ENCODE data around the gene B9D2. TPM values are rescaled to one million over a fixed set of nuclear protein-coding genes. Genes with fewer than 3 reads are reported as not detected.

Gene B9D2
- polyA plus RNA-seq, 1 of the 3 experiments (the other 2 are of a cell fraction), result 13.3 TPM

- no peaks in the 10 kb centered on the region for H3K9me3 ChIP-seq
- TF ChIP-seq FOSL2 (IDR thresholded peaks at IDR 0.05; ENCODE audit: borderline replicate concordance, low read depth) (no peak), JUND (IDR thresholded peaks at IDR 0.05) (no peak)
- peak overlapping the region in 1 of 2 experiments; percentile 100; a peak in 1 of 4 replicates for H3K27ac ChIP-seq (ENCODE audit: low read depth in 2 of 2, low read length in 1 of 2)
- 89% methylated on average over 14 of the region's 22 CpGs for WGBS (ENCODE audit: low lambda C conversion rate)
- ChIA-PET POLR2A (no interaction called here), CTCF (interaction anchor here (0.7 to 1.4 kb wide), 3 partner anchors 20 to 700 kb away, joined by 3 to 5 read pairs (median 5); no protein-coding TSS in a partner anchor)
- peaks cover 74% of the 10 kb centered on the region for H3F3A ChIP-seq (replicated peaks; ENCODE audit: insufficient read depth)
- no peak overlapping the region for H2AFZ ChIP-seq (ENCODE audit: low read depth)
- H3K4me3 ChIP-seq (ENCODE audit: low read depth in 2 of 2, low read length in 1 of 2), result no peak overlapping the region
- H4K20me1 ChIP-seq (ENCODE audit: insufficient read depth), result peaks cover 8% of the 10 kb centered on the region
- H3K4me1 ChIP-seq (ENCODE audit: control insufficient read depth in 1 of 2, insufficient read depth in 2 of 2, low read depth in 1 of 2, low read length in 1 of 2), result peaks cover 32 to 39% of the 10 kb centered on the region in 2 experiments
- no peaks in the 10 kb centered on the region for H3K27me3 ChIP-seq (ENCODE audit: insufficient read depth)
- H3K4me2 ChIP-seq, result peak overlapping the region; percentile 82; the same call in 1 of the 2 replicates
- H3K9me2 ChIP-seq, result no peaks in the 10 kb centered on the region
- H3K36me3 ChIP-seq (replicated peaks in 1 of 2; ENCODE audit: control insufficient read depth in 1 of 2, insufficient read depth in 2 of 2, low read length in 1 of 2), result peaks cover 6 to 24% of the 10 kb centered on the region in 2 experiments
- peaks cover 56% of the 10 kb centered on the region for H3K79me2 ChIP-seq (ENCODE audit: insufficient read depth)
- no peak for DNase-seq
- H3K9ac ChIP-seq, result no peak overlapping the region
Observed at GRCh38 chr19:41328157-41328841, 35.6 kb downstream of the B9D2 start.

- 78% methylated on average over 22 of the region's 33 CpGs for WGBS (ENCODE audit: low lambda C conversion rate)
- H3K27me3 ChIP-seq (ENCODE audit: insufficient read depth), result no peaks in the 10 kb centered on the region
- no peak overlapping the region for H3K4me3 ChIP-seq (ENCODE audit: low read depth in 2 of 2, low read length in 1 of 2)
- H3K27ac ChIP-seq (ENCODE audit: low read depth in 2 of 2, low read length in 1 of 2), result peak overlapping the region in 1 of 2 experiments; percentile 100; a peak in 2 of 4 replicates
- TF ChIP-seq POLR2AphosphoS5 (IDR thresholded peaks at IDR 0.05; ENCODE audit: low read depth, low read length) (no peak), RAD21 (IDR thresholded peaks at IDR 0.05; ENCODE audit: low read length) (no peak), EZH2phosphoT487 (IDR thresholded peaks at IDR 0.05; ENCODE audit: borderline replicate concordance, low read depth) (no peak), RFX5 (IDR thresholded peaks at IDR 0.05; ENCODE audit: low read length) (no peak), MEF2A (IDR thresholded peaks at IDR 0.05; ENCODE audit: borderline replicate concordance, low read depth) (no peak), FOSL2 (IDR thresholded peaks at IDR 0.05; ENCODE audit: borderline replicate concordance, low read depth) (no peak), MXI1 (IDR thresholded peaks at IDR 0.05; ENCODE audit: low read depth, low read length) (no peak)
- TF ChIP-seq, protein P1, sequence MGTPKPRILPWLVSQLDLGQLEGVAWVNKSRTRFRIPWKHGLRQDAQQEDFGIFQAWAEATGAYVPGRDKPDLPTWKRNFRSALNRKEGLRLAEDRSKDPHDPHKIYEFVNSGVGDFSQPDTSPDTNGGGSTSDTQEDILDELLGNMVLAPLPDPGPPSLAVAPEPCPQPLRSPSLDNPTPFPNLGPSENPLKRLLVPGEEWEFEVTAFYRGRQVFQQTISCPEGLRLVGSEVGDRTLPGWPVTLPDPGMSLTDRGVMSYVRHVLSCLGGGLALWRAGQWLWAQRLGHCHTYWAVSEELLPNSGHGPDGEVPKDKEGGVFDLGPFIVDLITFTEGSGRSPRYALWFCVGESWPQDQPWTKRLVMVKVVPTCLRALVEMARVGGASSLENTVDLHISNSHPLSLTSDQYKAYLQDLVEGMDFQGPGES (IDR thresholded peaks at IDR 0.05; ENCODE audit: low read depth, low read length), result no peak
- TF ChIP-seq, protein P2, sequence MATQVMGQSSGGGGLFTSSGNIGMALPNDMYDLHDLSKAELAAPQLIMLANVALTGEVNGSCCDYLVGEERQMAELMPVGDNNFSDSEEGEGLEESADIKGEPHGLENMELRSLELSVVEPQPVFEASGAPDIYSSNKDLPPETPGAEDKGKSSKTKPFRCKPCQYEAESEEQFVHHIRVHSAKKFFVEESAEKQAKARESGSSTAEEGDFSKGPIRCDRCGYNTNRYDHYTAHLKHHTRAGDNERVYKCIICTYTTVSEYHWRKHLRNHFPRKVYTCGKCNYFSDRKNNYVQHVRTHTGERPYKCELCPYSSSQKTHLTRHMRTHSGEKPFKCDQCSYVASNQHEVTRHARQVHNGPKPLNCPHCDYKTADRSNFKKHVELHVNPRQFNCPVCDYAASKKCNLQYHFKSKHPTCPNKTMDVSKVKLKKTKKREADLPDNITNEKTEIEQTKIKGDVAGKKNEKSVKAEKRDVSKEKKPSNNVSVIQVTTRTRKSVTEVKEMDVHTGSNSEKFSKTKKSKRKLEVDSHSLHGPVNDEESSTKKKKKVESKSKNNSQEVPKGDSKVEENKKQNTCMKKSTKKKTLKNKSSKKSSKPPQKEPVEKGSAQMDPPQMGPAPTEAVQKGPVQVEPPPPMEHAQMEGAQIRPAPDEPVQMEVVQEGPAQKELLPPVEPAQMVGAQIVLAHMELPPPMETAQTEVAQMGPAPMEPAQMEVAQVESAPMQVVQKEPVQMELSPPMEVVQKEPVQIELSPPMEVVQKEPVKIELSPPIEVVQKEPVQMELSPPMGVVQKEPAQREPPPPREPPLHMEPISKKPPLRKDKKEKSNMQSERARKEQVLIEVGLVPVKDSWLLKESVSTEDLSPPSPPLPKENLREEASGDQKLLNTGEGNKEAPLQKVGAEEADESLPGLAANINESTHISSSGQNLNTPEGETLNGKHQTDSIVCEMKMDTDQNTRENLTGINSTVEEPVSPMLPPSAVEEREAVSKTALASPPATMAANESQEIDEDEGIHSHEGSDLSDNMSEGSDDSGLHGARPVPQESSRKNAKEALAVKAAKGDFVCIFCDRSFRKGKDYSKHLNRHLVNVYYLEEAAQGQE (IDR thresholded peaks at IDR 0.05; ENCODE audit: low read depth, low read length), result no peak
- peaks cover 5% of the 10 kb centered on the region; the same call in 1 of the 2 replicates for H4K20me1 ChIP-seq (ENCODE audit: insufficient read depth)
- H2AFZ ChIP-seq (ENCODE audit: low read depth), result no peak overlapping the region
- peaks cover 39 to 46% of the 10 kb centered on the region in 2 experiments for H3K4me1 ChIP-seq (ENCODE audit: control insufficient read depth in 1 of 2, insufficient read depth in 2 of 2, low read depth in 1 of 2, low read length in 1 of 2)
- ChIA-PET CTCF (interaction anchor here (0.8 kb wide), 1 partner anchor 20 kb away, joined by 3 read pairs; no protein-coding TSS in a partner anchor), POLR2A (no interaction called here)
- peaks cover 6 to 26% of the 10 kb centered on the region in 2 experiments for H3K36me3 ChIP-seq (replicated peaks in 1 of 2; ENCODE audit: control insufficient read depth in 1 of 2, insufficient read depth in 2 of 2, low read length in 1 of 2)
- peak overlapping the region; percentile 2; the same call in 1 of the 2 replicates for H3K9ac ChIP-seq
- H3K9me3 ChIP-seq, result no peaks in the 10 kb centered on the region
- peak overlapping the region; percentile 82; the same call in 1 of the 2 replicates for H3K4me2 ChIP-seq
- H3K79me2 ChIP-seq (ENCODE audit: insufficient read depth), result peaks cover 50% of the 10 kb centered on the region
- DNase-seq, result peak; percentile 44
- H3K9me2 ChIP-seq, result no peaks in the 10 kb centered on the region
- peaks cover 79% of the 10 kb centered on the region for H3F3A ChIP-seq (replicated peaks; ENCODE audit: insufficient read depth)
Observed at GRCh38 chr19:41327576-41328156, 36.3 kb downstream of the B9D2 start.

Data from SK-N-SH (cell line).